IMR-90 (cell line): ENCODE results near the gene NET1. TPM values are rescaled to one million over a fixed set of nuclear protein-coding genes. Genes with fewer than 3 reads are reported as not detected.

Experiments
- ATAC-seq: fragments of 200-7000 bp; cut with Tn5 transposase; 2 replicates; pipeline ENCODE4 v1.9.1; 2020; ENCODE audit warnings: low read depth, mild to moderate bottlenecking, moderate library complexity
- BruUV-seq: library from RNA; stranded (reverse); fragments of 400-500 nt; replicated peaks from 2 replicates; lab custom pipeline; 2021; lab: Mats Ljungman, UMichigan
- CTCF ChIA-PET: fragments of 300-600 bp; formaldehyde crosslinking; extraction: SDS; loops from one replicate; lab custom pipeline; 2021; ENCODE audit warnings: antibody characterized with exemption; lab: Yijun Ruan, JAX
- POLR2A ChIA-PET: fragments of 300-600 bp; sonication (Branson Sonifier 250); formaldehyde crosslinking; loops from one replicate; lab custom pipeline; 2022; ENCODE audit warnings: antibody characterized with exemption; ENCODE audit not compliant: unreplicated experiment; lab: Charles Lee
- DNase-seq: peaks from one replicate; pipeline ENCODE4 v3.0.0; 2013
- H2AFZ ChIP-seq: replicated peaks from 2 replicates; pipeline ENCODE3; 2013; ENCODE audit warnings: low read length, mild to moderate bottlenecking; ENCODE audit not compliant: poor library complexity
- H2AK5ac ChIP-seq: 2 replicates; pipeline ENCODE4 v1.6.1; 2013; ENCODE audit warnings: low read depth, low read length, inconsistent platforms
- H2AK9ac ChIP-seq: replicated peaks from 2 replicates; pipeline ENCODE3; 2013; ENCODE audit warnings: mild to moderate bottlenecking, low read depth, low read length, moderate library complexity; ENCODE audit not compliant: poor library complexity
- H2BK120ac ChIP-seq: 2 replicates; pipeline ENCODE4 v1.6.1; 2013; ENCODE audit warnings: low read depth, low read length, inconsistent platforms
- H2BK15ac ChIP-seq: 3 replicates; pipeline ENCODE4 v1.6.1; 2013; ENCODE audit warnings: low read depth, low read length, inconsistent platforms
- H2BK20ac ChIP-seq: 2 replicates; pipeline ENCODE4 v1.6.1; 2013; ENCODE audit warnings: low read depth, mild to moderate bottlenecking, inconsistent platforms, low read length, moderate library complexity
- H2BK5ac ChIP-seq: 2 replicates; pipeline ENCODE4 v1.6.1; 2013; ENCODE audit warnings: mild to moderate bottlenecking, low read depth, low read length, inconsistent platforms; ENCODE audit not compliant: poor library complexity, severe bottlenecking
- H3K14ac ChIP-seq: replicated peaks from 2 replicates; pipeline ENCODE4 v1.6.1; 2013; ENCODE audit warnings: low read depth, low read length, inconsistent platforms
- H3K18ac ChIP-seq: 2 replicates; pipeline ENCODE4 v1.6.1; 2013; ENCODE audit warnings: low read depth, low read length, control low read depth
- H3K23ac ChIP-seq: 2 replicates; pipeline ENCODE4 v1.6.1; 2013; ENCODE audit warnings: low read depth, low read length, inconsistent platforms
- H3K27ac ChIP-seq: 2 replicates; pipeline ENCODE4 v1.5.1; 2013; ENCODE audit warnings: mild to moderate bottlenecking, control low read depth, low read length; ENCODE audit not compliant: insufficient read depth
- H3K27me3 ChIP-seq: 2 replicates; pipeline ENCODE4 v1.6.1; 2013; ENCODE audit warnings: low read length; ENCODE audit not compliant: control insufficient read depth, insufficient read depth
- H3K36me3 ChIP-seq: 2 replicates; pipeline ENCODE4 v1.6.1; 2013; ENCODE audit warnings: low read length, mixed read lengths; ENCODE audit not compliant: control insufficient read depth, insufficient read depth
- H3K4ac ChIP-seq: 2 replicates; pipeline ENCODE4 v1.6.1; 2013; ENCODE audit warnings: low read depth, low read length, inconsistent platforms
- H3K4me1 ChIP-seq: 2 replicates; pipeline ENCODE4 v1.6.1; 2013; ENCODE audit warnings: low read length, mixed read lengths; ENCODE audit not compliant: control insufficient read depth, insufficient read depth
- H3K4me2 ChIP-seq: 2 replicates; pipeline ENCODE4 v1.6.1; 2013; ENCODE audit warnings: low read depth, mild to moderate bottlenecking, control low read depth, low read length, moderate library complexity
- H3K4me3 ChIP-seq: 2 replicates; pipeline ENCODE4 v1.5.1; 2013; ENCODE audit warnings: low read depth, mild to moderate bottlenecking, control low read depth, low read length, moderate library complexity; ENCODE audit not compliant: insufficient read depth
- H3K56ac ChIP-seq: 2 replicates; pipeline ENCODE4 v1.6.1; 2013; ENCODE audit warnings: low read length, inconsistent platforms; ENCODE audit not compliant: insufficient read depth; ENCODE audit errors: extremely low read depth
- H3K79me1 ChIP-seq, 2 experiments: 2 replicates each; pipeline ENCODE4 v1.6.1; 2013; ENCODE audit warnings: low read length in 2 of 2, inconsistent platforms in 1 of 2, low read depth in 1 of 2
- H3K9ac ChIP-seq: 2 replicates; pipeline ENCODE4 v1.6.1; 2013; ENCODE audit warnings: low read depth, low read length, control low read depth
- H3K9me1 ChIP-seq: 2 replicates; pipeline ENCODE4 v1.6.1; 2013; ENCODE audit warnings: low read length, inconsistent platforms; ENCODE audit not compliant: insufficient read depth
- H3K9me3 ChIP-seq: 2 replicates; pipeline ENCODE4 v1.6.1; 2013; ENCODE audit warnings: low read length; ENCODE audit not compliant: control insufficient read depth, insufficient read depth
- H4K20me1 ChIP-seq: 2 replicates; pipeline ENCODE4 v1.6.1; 2013; ENCODE audit warnings: low read length, inconsistent platforms; ENCODE audit not compliant: insufficient read depth
- H4K5ac ChIP-seq: 2 replicates; pipeline ENCODE4 v1.6.1; 2013; ENCODE audit warnings: mild to moderate bottlenecking, low read depth, low read length, control low read depth
- H4K8ac ChIP-seq, 2 experiments: 2 replicates each; pipeline ENCODE4 v1.6.1; 2013; ENCODE audit warnings: low read depth in 2 of 2, low read length in 2 of 2, control low read depth in 1 of 2, inconsistent platforms in 1 of 2
- H4K91ac ChIP-seq: 2 replicates; pipeline ENCODE4 v1.6.1; 2013; ENCODE audit warnings: low read depth, low read length, inconsistent platforms; ENCODE audit not compliant: insufficient read depth
- BHLHE40 ChIP-seq: fragments of 150-350 bp; IDR thresholded peaks from 2 replicates; pipeline ENCODE4 v1.6.1; 2016; ENCODE audit warnings: mild to moderate bottlenecking, low read depth, low read length
- CEBPB ChIP-seq: IDR thresholded peaks from 2 replicates; pipeline ENCODE4 v1.6.1; 2012; ENCODE audit warnings: low read depth, low read length, improper control_type of control experiment
- CHD1 ChIP-seq: IDR thresholded peaks from 2 replicates; pipeline ENCODE4 v1.6.1; 2012; ENCODE audit warnings: low read depth, low read length, improper control_type of control experiment
- ELK1 ChIP-seq: fragments of 150-350 bp; IDR thresholded peaks from 2 replicates; pipeline ENCODE4 v1.6.1; 2016; ENCODE audit warnings: low read depth, mild to moderate bottlenecking, low read length, moderate library complexity, borderline replicate concordance
- FOS ChIP-seq: fragments of 150-350 bp; IDR thresholded peaks from 2 replicates; pipeline ENCODE4 v1.6.1; 2016; ENCODE audit warnings: low read depth, low read length
- MAFK ChIP-seq: IDR thresholded peaks from 2 replicates; pipeline ENCODE4 v1.6.1; 2012; ENCODE audit warnings: low read depth, low read length, improper control_type of control experiment
- MAZ ChIP-seq: IDR thresholded peaks from 2 replicates; pipeline ENCODE4 v1.6.1; 2012; ENCODE audit warnings: low read depth, mild to moderate bottlenecking, low read length, improper control_type of control experiment, moderate library complexity, borderline replicate concordance
- MXI1 ChIP-seq: IDR thresholded peaks from 2 replicates; pipeline ENCODE4 v1.6.1; 2012; ENCODE audit warnings: low read depth, mild to moderate bottlenecking, low read length, moderate library complexity, borderline replicate concordance
- NFE2L2 ChIP-seq: fragments of 150-350 bp; IDR thresholded peaks from 2 replicates; pipeline ENCODE4 v1.6.1; 2016; ENCODE audit warnings: low read depth, mild to moderate bottlenecking, low read length
- POLR2A ChIP-seq: IDR thresholded peaks from 2 replicates; pipeline ENCODE4 v1.6.1; 2012; ENCODE audit warnings: mild to moderate bottlenecking, low read depth, low read length
- RAD21 ChIP-seq: IDR thresholded peaks from 2 replicates; pipeline ENCODE4 v1.6.1; 2012; ENCODE audit warnings: low read length, improper control_type of control experiment
- RCOR1 ChIP-seq: IDR thresholded peaks from 2 replicates; pipeline ENCODE4 v1.6.1; 2012; ENCODE audit warnings: mild to moderate bottlenecking, low read length, improper control_type of control experiment; ENCODE audit not compliant: insufficient replicate concordance
- SMC3 ChIP-seq: fragments of 150-350 bp; IDR thresholded peaks from 2 replicates; pipeline ENCODE4 v1.6.1; 2016; ENCODE audit warnings: low read depth, mild to moderate bottlenecking, antibody characterized with exemption, low read length, moderate library complexity
- WGBS, 2 experiments: methylation state at CpG; one replicate each; pipeline versions ENCODE4 v1.1.5 to v1.1.7; 2013; ENCODE audit warnings: missing lambda C conversion rate in 2 of 2; ENCODE audit not compliant: insufficient read length in 1 of 2; ENCODE audit errors: extremely low coverage in 2 of 2; 5-methylcytosine and 5-hydroxymethylcytosine counted together
- dilution Hi-C: fragments of 300-500 bp; cut with HindIII; formaldehyde crosslinking; loops from one replicate; pipeline ENCODE4 v1.14.3; 2018; ENCODE audit warnings: low sequenced_read_pairs; ENCODE audit not compliant: unreplicated experiment
- in situ Hi-C: fragments of 300-500 bp; cut with MboI; formaldehyde crosslinking; loops from 3 replicates; pipeline ENCODE4 v1.14.3; 2019; ENCODE audit warnings: low sequenced_read_pairs, inconsistent platforms, mixed read lengths
- intact Hi-C: fragments of 100-400 bp; cut with micrococcal nuclease; formaldehyde crosslinking; loops from 2 replicates; pipeline ENCODE4 v1.10.0; 2022
- polyA plus RNA-seq, 3 experiments: library from polyadenylated mRNA; depleted of rRNA; stranded (reverse); fragments of >200 nt; gene quantifications; 2 replicates each; pipeline ENCODE4 v1.2.3, GENCODE V29; 2012; ENCODE audit warnings: low replicate concordance in 1 of 3
- total RNA-seq: library from RNA; depleted of rRNA; stranded (reverse); fragments of >200 nt; gene quantifications from 2 replicates; pipeline ENCODE4 v1.2.3, GENCODE V29; 2012
- TF ChIP-seq, protein P1 (sequence below): fragments of 150-350 bp; IDR thresholded peaks from 2 replicates; pipeline ENCODE4 v1.6.1; 2017; ENCODE audit warnings: mild to moderate bottlenecking, antibody characterized with exemption, low read length, low read depth
- TF ChIP-seq, protein P2 (sequence below): conservative IDR thresholded peaks from 2 replicates; pipeline ENCODE4 v1.5.1; 2012; ENCODE audit warnings: mild to moderate bottlenecking, low read depth, low read length, improper control_type of control experiment

Gene NET1
- total and polyA plus RNA-seq, 2 of the 4 experiments (the other 2 are of a cell fraction) = 20.0 to 54.7 TPM

GRCh38 chr10:5497948-5498730 lies 85.8 kb downstream of the NET1 start:
- no peak overlapping the region for H2BK120ac ChIP-seq
- DNase-seq = no peak
- H3K36me3 ChIP-seq = no peaks in the 10 kb centered on the region
- no peaks in the 10 kb centered on the region for H3K79me1 ChIP-seq
- no peak overlapping the region for H2AK9ac ChIP-seq
- no peaks in the 10 kb centered on the region for H3K4me1 ChIP-seq
- POLR2A ChIA-PET = no interaction called here
- no peak overlapping the region for H3K4ac ChIP-seq
- no peak overlapping the region for H4K8ac ChIP-seq
- no peaks in the 10 kb centered on the region for H4K20me1 ChIP-seq
- no peak overlapping the region for H3K23ac ChIP-seq
- dilution Hi-C loops = no loop called here
- intact Hi-C loops = no loop called here
- BruUV-seq = no TSS peak
- no peak overlapping the region for H3K18ac ChIP-seq
- no peaks in the 10 kb centered on the region for H3K9me3 ChIP-seq
- H3K27ac ChIP-seq = no peak overlapping the region
- peaks cover 34% of the 10 kb centered on the region for H3K27me3 ChIP-seq
- H3K9ac ChIP-seq = no peak overlapping the region
- 80% methylated on average over 5 of the region's 19 CpGs; no CpG with 5 or more reads in 1 of the 2 experiments for WGBS, 2 experiments
- CTCF ChIA-PET = no interaction called here
- H3K4me2 ChIP-seq = no peak overlapping the region
- peak overlapping the region; percentile 37; the same call in 1 of the 2 replicates for H3K14ac ChIP-seq
- no peak for ATAC-seq
- in situ Hi-C loops = no loop called here
- H2AFZ ChIP-seq = peak overlapping the region; percentile 32
- H2BK5ac ChIP-seq = peak overlapping the region; percentile 70
- H3K9me1 ChIP-seq = 0 out of 2 replicates have a peak, but pooled peaks cover 10% of the 10 kb centered on the region
- peak overlapping the region; percentile 42; the same call in 1 of the 3 replicates for H2BK15ac ChIP-seq
- no peak overlapping the region for H4K91ac ChIP-seq
- H2AK5ac ChIP-seq = peak overlapping the region; percentile 52; the same call in 1 of the 2 replicates
- H3K56ac ChIP-seq = no peak overlapping the region
- no peak overlapping the region for H4K5ac ChIP-seq
- no peak overlapping the region for H2BK20ac ChIP-seq
- no peak overlapping the region for H3K4me3 ChIP-seq
- TF ChIP-seq CHD1 (no peak), MAZ (no peak), POLR2A (no peak), FOS (no peak), SMC3 (no peak), BHLHE40 (no peak), NFE2L2 (no peak), MXI1 (no peak), CEBPB (no peak), MAFK (no peak), RCOR1 (no peak), RAD21 (no peak), ELK1 (no peak)
- TF ChIP-seq, protein P1, sequence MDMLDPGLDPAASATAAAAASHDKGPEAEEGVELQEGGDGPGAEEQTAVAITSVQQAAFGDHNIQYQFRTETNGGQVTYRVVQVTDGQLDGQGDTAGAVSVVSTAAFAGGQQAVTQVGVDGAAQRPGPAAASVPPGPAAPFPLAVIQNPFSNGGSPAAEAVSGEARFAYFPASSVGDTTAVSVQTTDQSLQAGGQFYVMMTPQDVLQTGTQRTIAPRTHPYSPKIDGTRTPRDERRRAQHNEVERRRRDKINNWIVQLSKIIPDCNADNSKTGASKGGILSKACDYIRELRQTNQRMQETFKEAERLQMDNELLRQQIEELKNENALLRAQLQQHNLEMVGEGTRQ = no peak
- TF ChIP-seq, protein P2, sequence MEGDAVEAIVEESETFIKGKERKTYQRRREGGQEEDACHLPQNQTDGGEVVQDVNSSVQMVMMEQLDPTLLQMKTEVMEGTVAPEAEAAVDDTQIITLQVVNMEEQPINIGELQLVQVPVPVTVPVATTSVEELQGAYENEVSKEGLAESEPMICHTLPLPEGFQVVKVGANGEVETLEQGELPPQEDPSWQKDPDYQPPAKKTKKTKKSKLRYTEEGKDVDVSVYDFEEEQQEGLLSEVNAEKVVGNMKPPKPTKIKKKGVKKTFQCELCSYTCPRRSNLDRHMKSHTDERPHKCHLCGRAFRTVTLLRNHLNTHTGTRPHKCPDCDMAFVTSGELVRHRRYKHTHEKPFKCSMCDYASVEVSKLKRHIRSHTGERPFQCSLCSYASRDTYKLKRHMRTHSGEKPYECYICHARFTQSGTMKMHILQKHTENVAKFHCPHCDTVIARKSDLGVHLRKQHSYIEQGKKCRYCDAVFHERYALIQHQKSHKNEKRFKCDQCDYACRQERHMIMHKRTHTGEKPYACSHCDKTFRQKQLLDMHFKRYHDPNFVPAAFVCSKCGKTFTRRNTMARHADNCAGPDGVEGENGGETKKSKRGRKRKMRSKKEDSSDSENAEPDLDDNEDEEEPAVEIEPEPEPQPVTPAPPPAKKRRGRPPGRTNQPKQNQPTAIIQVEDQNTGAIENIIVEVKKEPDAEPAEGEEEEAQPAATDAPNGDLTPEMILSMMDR = no peak
